HepG2 (cell line): Measurements from ENCODE around the gene MYBPC2. TPM values are rescaled to one million over a fixed set of nuclear protein-coding genes. Genes with fewer than 3 reads are reported as not detected.

Experiments used
- ASH2L ChIP-seq: fragments of 300-600, 200-600 bp; sonication (generic); IDR thresholded peaks from 2 replicates; pipeline ENCODE4 v1.7.0; 2017; ENCODE audit warnings: low read depth, mild to moderate bottlenecking, moderate library complexity, mixed read lengths, low read length; ENCODE audit not compliant: insufficient read length
- CHD2 ChIP-seq: IDR thresholded peaks from 2 replicates; pipeline ENCODE4 v1.6.1; 2011; ENCODE audit warnings: low read depth, low read length, improper control_type of control experiment
- DMAP1 ChIP-seq: IDR thresholded peaks from 2 replicates; pipeline ENCODE4 v1.6.1; 2016
- DMTF1 ChIP-seq: sonication (generic); formaldehyde crosslinking; IDR thresholded peaks from 2 replicates; pipeline ENCODE4 v1.4.0; 2020; ENCODE audit warnings: mild to moderate bottlenecking, missing genetic modification reagents
- GABPA ChIP-seq, 2 experiments: IDR thresholded peaks; 2 replicates each; pipeline ENCODE4 v1.6.1; 2011 to 2016; ENCODE audit warnings: low read depth in 2 of 2, low read length in 1 of 2, missing biosample characterization in 1 of 2, missing genetic modification characterization in 1 of 2
- KDM2A ChIP-seq: sonication (generic); formaldehyde crosslinking; IDR thresholded peaks from 2 replicates; pipeline ENCODE4 v1.4.0; 2020; ENCODE audit warnings: low read depth, missing genetic modification reagents, borderline replicate concordance
- MXD3 ChIP-seq: IDR thresholded peaks from 2 replicates; pipeline ENCODE4 v1.6.1; 2016; ENCODE audit warnings: mild to moderate bottlenecking, missing biosample characterization, missing genetic modification reagents
- PHF20 ChIP-seq: sonication (generic); formaldehyde crosslinking; IDR thresholded peaks from 2 replicates; pipeline ENCODE4 v1.5.0; 2020; ENCODE audit warnings: mild to moderate bottlenecking, missing genetic modification reagents
- SYNCRIP ChIP-seq: fragments of 200-400 bp; formaldehyde crosslinking; IDR thresholded peaks from 2 replicates; pipeline ENCODE4 v1.6.1; 2018; ENCODE audit warnings: mild to moderate bottlenecking, low read depth, low read length; ENCODE audit not compliant: insufficient read depth
- TCF7 ChIP-seq: sonication (generic); IDR thresholded peaks from 2 replicates; pipeline ENCODE4 v1.6.1; 2016; ENCODE audit warnings: antibody characterized with exemption, low read depth
- TOPORS ChIP-seq: sonication (generic); formaldehyde crosslinking; IDR thresholded peaks from 2 replicates; pipeline ENCODE4 v1.8.0; 2023; ENCODE audit warnings: mild to moderate bottlenecking, missing genetic modification reagents
- UBTF ChIP-seq: sonication (generic); formaldehyde crosslinking; IDR thresholded peaks from 2 replicates; pipeline ENCODE4 v1.4.0; 2020; ENCODE audit warnings: mild to moderate bottlenecking, missing genetic modification reagents
- ZNF446 ChIP-seq: sonication (generic); formaldehyde crosslinking; IDR thresholded peaks from 2 replicates; pipeline ENCODE4 v1.5.0; 2020; ENCODE audit warnings: mild to moderate bottlenecking, missing genetic modification reagents
- ZNF451 ChIP-seq: sonication (generic); formaldehyde crosslinking; IDR thresholded peaks from 2 replicates; pipeline ENCODE4 v1.5.0; 2020; ENCODE audit warnings: mild to moderate bottlenecking, missing genetic modification reagents
- ZNF512 ChIP-seq: sonication (generic); formaldehyde crosslinking; IDR thresholded peaks from 2 replicates; pipeline ENCODE4 v1.4.0; 2020; ENCODE audit warnings: mild to moderate bottlenecking, missing genetic modification reagents
- ZNF687 ChIP-seq: sonication (generic); formaldehyde crosslinking; IDR thresholded peaks from 2 replicates; pipeline ENCODE4 v1.5.1; 2020; ENCODE audit warnings: mild to moderate bottlenecking, missing genetic modification reagents, moderate library complexity
- ZNF788 ChIP-seq: sonication (generic); formaldehyde crosslinking; IDR thresholded peaks from 2 replicates; pipeline ENCODE4 v1.5.0; 2020; ENCODE audit warnings: mild to moderate bottlenecking, missing genetic modification reagents, borderline replicate concordance
- polyA plus RNA-seq, 8 experiments: library from polyadenylated mRNA; depleted of rRNA in 3 of 8; stranded (reverse) in 7 of 8; unstranded in 1 of 8; fragments of >200 nt; fragmentation: Illumina TruSeq in 4 of 8; extraction: Trizol in 4 of 8; gene quantifications; 2 replicates each; pipeline versions ENCODE4 v1.2.1 to v1.2.3, GENCODE V29; 2011 to 2016; ENCODE audit warnings: low read depth in 4 of 8, missing spikeins in 1 of 8, mixed read lengths in 1 of 8; ENCODE audit not compliant: insufficient read depth in 1 of 8
- total RNA-seq, 5 experiments: library from RNA; depleted of rRNA; stranded (reverse); fragments of >200 nt; fragmentation: Illumina TruSeq; extraction: Trizol; gene quantifications; 2 replicates each; pipeline ENCODE4 v1.2.3, GENCODE V29; 2016; ENCODE audit warnings: low read depth in 1 of 5

Gene MYBPC2
- total and polyA plus RNA-seq, 2 of the 13 experiments (the other 11 are each of a cell fraction or from before 2014, with no cell fraction given): not detected

GRCh38 chr19:50511069-50511822 is 78.6 kb downstream of the MYBPC2 start, which contains the start of gene JOSD2 (continued):
- peak; percentile 52 for TF ChIP-seq PHF20 (CRISPR knock-in tag)
- TF ChIP-seq ZNF788 (CRISPR knock-in tag): 0 out of 2 replicates have a peak, but pooled peaks have one; percentile 66
- no peak for TF ChIP-seq SYNCRIP
- TF ChIP-seq TCF7: no peak
- TF ChIP-seq ZNF687: peak; percentile 79
- TF ChIP-seq TOPORS (CRISPR knock-in tag): no peak
- peak; percentile 48; the same call in 1 of the 2 replicates for TF ChIP-seq KDM2A (CRISPR knock-in tag)
- TF ChIP-seq DMTF1 (CRISPR knock-in tag): no peak
- 0 out of 2 replicates have a peak, but pooled peaks have one; percentile 60 for TF ChIP-seq MXD3 (CRISPR knock-in tag)
- TF ChIP-seq CHD2: peak; percentile 93
- 0 out of 2 replicates have a peak, but pooled peaks have one; percentile 22 for TF ChIP-seq UBTF (CRISPR knock-in tag)
- no peak for TF ChIP-seq ZNF512 (CRISPR knock-in tag)
- TF ChIP-seq GABPA (IDR thresholded peaks at IDR 0.05; ENCODE audit: low read depth, low read length): peak; percentile 76
- peak; percentile 92 for TF ChIP-seq GABPA (CRISPR knock-in tag; IDR thresholded peaks at IDR 0.05; ENCODE audit: low read depth)
- TF ChIP-seq DMAP1 (CRISPR knock-in tag): 0 out of 2 replicates have a peak, but pooled peaks have one; percentile 31
- TF ChIP-seq ZNF451 (CRISPR knock-in tag): no peak
- TF ChIP-seq ASH2L: peak; percentile 36
- no peak for TF ChIP-seq ZNF446 (CRISPR knock-in tag)
